ENCODE results near the gene CXCR6. TPM values are rescaled to one million over a fixed set of nuclear protein-coding genes. Genes with fewer than 3 reads are reported as not detected.

CXCR6 gene
- total and polyA plus RNA-seq, 8 donors, result 0.08 to 0.89 (median 0.35) TPM; not detected in 1

DNA sequence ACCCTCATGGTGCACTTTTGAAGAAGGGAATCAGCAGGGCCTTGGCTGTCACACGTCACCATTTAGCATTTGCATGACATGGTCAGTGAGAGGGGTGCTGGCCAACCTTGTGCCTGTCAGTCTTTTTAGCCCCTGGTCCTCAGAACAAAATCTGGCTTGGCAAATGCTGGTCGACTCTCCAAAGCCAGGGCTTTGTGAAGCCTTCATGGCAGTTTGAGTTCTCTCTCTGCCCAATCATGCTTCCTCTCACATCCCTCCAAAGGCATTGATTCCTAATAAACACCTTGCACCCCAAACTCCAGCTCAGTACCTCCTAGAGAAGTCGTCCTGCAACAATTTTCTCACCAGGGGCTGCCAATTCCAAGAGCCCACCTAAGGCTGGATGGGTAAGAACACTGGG lies 37.5 kb upstream of the CXCR6 start:
- no peak for ATAC-seq
- Histone ChIP-seq H3K36me3 (no peaks in the 10 kb centered on the region), H3K27ac (no peak overlapping the region), H3K4me3 (no peak overlapping the region), H3K9me3 (no peaks in the 10 kb centered on the region), H3K4me1 (no peaks in the 10 kb centered on the region), H3K27me3 (no peaks in the 10 kb centered on the region)
- WGBS, 2 donors, result 77 to 81% methylated on average over 3 of the region's 3 CpGs
- FAIRE-seq, result no peak
- intact Hi-C loops (cut with DNase I), result no loop called here
- TF ChIP-seq, protein P1, sequence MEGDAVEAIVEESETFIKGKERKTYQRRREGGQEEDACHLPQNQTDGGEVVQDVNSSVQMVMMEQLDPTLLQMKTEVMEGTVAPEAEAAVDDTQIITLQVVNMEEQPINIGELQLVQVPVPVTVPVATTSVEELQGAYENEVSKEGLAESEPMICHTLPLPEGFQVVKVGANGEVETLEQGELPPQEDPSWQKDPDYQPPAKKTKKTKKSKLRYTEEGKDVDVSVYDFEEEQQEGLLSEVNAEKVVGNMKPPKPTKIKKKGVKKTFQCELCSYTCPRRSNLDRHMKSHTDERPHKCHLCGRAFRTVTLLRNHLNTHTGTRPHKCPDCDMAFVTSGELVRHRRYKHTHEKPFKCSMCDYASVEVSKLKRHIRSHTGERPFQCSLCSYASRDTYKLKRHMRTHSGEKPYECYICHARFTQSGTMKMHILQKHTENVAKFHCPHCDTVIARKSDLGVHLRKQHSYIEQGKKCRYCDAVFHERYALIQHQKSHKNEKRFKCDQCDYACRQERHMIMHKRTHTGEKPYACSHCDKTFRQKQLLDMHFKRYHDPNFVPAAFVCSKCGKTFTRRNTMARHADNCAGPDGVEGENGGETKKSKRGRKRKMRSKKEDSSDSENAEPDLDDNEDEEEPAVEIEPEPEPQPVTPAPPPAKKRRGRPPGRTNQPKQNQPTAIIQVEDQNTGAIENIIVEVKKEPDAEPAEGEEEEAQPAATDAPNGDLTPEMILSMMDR (IDR thresholded peaks at IDR 0.05), result no peak
- DNase-seq, result no peak

DNA sequence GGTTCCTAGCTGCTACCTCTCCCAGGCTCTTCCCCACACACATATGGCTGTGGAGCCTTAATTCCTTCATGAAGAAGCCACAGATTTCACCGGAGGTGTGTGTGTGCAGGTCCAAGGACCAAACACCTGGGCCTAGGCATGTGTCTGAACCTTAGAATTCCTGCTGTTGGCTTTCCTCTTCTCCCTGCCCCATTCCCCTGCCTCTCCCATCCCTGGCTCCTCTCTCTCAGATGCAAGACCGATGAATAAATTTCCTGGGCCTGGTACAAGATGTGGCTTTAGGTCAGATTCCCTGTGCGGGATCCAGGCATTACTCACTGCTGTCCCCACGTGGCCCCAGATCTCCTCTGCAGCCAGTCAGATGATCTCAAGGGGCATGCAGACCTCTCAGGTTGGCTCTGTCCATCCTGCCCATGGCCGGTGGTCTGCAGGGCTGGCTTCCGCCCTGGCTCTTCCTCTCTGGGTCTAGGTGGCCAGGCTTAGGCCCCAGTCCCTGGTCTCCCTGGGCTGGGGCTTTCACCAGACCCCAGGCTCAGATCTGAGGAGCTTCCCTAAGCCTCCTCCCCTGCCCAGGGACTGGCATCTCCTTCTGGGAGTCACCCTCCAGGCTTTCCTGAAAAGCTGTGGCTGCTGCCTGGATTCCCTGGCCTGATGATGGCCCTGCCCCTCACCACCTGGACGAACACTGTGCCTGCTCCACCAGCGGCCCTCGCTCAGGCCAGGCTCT lies 36.4 kb upstream of the CXCR6 start:
- H3K4me3 ChIP-seq, result no peak overlapping the region
- no peaks in the 10 kb centered on the region for H3K9me3 ChIP-seq
- 75 to 80% methylated on average over 9 of the region's 9 CpGs for WGBS, 2 donors
- no peak overlapping the region for H3K27ac ChIP-seq
- intact Hi-C loops (cut with DNase I), result no loop called here
- no peaks in the 10 kb centered on the region for H3K27me3 ChIP-seq
- TF ChIP-seq, protein P1 (IDR thresholded peaks at IDR 0.05), result no peak
- no peaks in the 10 kb centered on the region for H3K4me1 ChIP-seq
- H3K36me3 ChIP-seq, result no peaks in the 10 kb centered on the region
- no peak for FAIRE-seq
- DNase-seq, result no peak
- ATAC-seq, result peak in 1 of 4 donors; percentile 54

DNA sequence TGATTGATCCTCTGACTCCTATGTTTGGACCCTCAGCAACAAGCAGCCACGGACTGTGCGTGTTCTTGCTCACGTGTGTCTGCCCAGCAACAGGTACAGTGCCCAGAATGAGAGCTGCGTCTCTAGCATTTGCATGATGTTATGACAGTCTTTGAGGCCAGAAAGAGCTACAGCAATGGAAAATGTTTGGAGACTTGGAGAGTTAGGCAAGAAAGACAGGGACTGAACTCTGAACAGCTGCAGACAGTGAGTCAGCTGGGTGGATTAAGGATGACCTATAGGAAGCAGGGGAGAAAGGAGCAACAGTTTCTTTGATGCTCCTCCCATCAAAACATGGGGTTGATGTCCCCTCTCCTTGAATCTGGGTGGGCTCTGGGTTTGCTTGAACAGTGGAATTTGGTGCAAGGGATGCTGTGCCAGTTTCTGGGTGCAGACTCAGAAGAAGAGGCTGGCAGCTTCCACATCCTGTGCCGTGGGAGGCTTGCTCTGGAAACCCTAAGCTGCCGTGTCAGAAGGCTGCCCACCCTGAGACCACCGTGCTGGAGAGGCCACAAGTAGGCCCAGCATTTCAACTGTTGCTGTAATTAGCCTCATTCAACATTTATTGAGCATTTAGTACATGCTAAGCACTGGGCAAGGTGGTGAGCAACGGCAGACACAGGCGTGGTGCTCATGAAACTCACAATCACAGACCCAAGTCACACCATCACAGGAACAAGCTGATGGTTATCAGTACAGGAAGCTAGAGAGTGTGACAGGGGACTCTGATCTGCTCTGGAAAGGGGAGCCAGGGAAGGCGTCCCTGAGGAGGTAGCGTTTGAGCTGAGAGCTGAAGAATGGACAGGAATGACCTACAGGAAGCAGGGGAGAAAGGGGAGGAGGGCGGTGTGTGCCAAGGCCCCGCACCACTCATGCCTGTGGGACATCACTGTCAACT lies 35.2 kb upstream of the CXCR6 start:
- H3K4me3 ChIP-seq, result no peak overlapping the region
- no peak overlapping the region for H3K27ac ChIP-seq
- H3K9me3 ChIP-seq, result no peaks in the 10 kb centered on the region
- no peaks in the 10 kb centered on the region for H3K4me1 ChIP-seq
- H3K27me3 ChIP-seq, result no peaks in the 10 kb centered on the region
- no peaks in the 10 kb centered on the region for H3K36me3 ChIP-seq
- TF ChIP-seq, protein P1 (IDR thresholded peaks at IDR 0.05), result no peak
- intact Hi-C loops (cut with DNase I), result no loop called here
- peak in 1 of 6 donors; percentile 12 for DNase-seq
- ATAC-seq, result peak in 1 of 4 donors; percentile 46
- FAIRE-seq, result no peak
- WGBS, 2 donors, result 85 to 88% methylated on average over 13 of the region's 13 CpGs

DNA sequence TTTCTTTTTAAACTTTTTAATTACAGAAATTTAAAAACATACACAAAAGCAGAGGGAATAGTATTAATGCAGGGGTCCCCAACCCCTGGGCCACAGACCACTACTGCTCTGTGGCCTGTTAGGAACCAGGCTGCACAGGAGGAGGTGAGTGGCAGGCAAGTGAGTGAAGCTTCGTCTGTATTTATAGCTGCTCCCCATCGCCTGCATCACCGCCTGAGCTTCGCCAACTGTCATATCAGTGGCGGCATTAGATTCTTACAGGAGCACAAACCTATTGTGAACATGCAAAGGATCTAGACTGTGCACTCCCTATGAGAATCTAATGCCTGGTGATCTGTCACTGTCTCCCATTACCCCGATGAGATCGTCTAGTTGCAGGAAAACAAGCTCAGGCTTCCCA lies 34.5 kb upstream of the CXCR6 start:
- H3K27ac ChIP-seq, result no peak overlapping the region
- no peaks in the 10 kb centered on the region for H3K9me3 ChIP-seq
- intact Hi-C loops (cut with DNase I), result no loop called here
- H3K27me3 ChIP-seq, result no peaks in the 10 kb centered on the region
- 84 to 89% methylated on average over 7 of the region's 7 CpGs for WGBS, 2 donors
- FAIRE-seq (no peak), ATAC-seq (no peak), DNase-seq (no peak)
- no peaks in the 10 kb centered on the region for H3K36me3 ChIP-seq
- TF ChIP-seq, protein P1 (IDR thresholded peaks at IDR 0.05), result no peak
- no peak overlapping the region for H3K4me3 ChIP-seq
- H3K4me1 ChIP-seq, result no peaks in the 10 kb centered on the region

All from pancreas (tissue), 10 donors.